IPS DF 4.7 (cell line): ENCODE results near the gene MDC1.

ENCODE experiments used
- DNase-seq: peaks from one replicate; pipeline ENCODE4 v3.0.0-alpha.2; 2013; ENCODE audit warnings: low spot score; ENCODE audit errors: extremely low read depth

MDC1 gene

GRCh38 chr6:30703821-30704220 lies 13.3 kb downstream of the MDC1 start:
- no peak for DNase-seq

DNA sequence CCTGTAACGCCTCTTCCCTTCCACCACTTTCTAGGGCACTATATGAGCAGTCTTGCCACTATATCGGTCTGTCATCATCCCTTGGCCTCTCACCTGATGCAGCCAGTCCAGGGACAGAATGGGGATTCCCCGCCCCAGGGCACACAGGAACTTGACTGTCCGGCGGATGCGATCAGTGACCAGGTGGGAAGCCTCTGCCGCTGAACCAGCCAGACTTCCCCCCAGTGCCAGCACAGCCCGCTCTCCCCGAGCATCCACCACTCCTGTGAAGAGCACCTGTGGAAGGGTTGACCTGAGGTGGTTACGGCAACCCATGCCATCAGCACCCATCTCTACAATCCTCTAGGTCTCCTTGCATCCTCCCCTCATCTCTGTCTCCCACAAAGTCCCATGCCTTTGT lies 14.1 kb downstream of the MDC1 start:
- DNase-seq: no peak

GRCh38 chr6:30700340-30700739 lies 16.7 kb downstream of the MDC1 start:
- DNase-seq: no peak

GRCh38 chr6:30696432-30696831 lies 20.6 kb downstream of the MDC1 start:
- DNase-seq: no peak

- DNase-seq: no peak
These were observed 25.8 kb downstream of the MDC1 start for GRCh38 chr6:30691208-30691847.

DNA sequence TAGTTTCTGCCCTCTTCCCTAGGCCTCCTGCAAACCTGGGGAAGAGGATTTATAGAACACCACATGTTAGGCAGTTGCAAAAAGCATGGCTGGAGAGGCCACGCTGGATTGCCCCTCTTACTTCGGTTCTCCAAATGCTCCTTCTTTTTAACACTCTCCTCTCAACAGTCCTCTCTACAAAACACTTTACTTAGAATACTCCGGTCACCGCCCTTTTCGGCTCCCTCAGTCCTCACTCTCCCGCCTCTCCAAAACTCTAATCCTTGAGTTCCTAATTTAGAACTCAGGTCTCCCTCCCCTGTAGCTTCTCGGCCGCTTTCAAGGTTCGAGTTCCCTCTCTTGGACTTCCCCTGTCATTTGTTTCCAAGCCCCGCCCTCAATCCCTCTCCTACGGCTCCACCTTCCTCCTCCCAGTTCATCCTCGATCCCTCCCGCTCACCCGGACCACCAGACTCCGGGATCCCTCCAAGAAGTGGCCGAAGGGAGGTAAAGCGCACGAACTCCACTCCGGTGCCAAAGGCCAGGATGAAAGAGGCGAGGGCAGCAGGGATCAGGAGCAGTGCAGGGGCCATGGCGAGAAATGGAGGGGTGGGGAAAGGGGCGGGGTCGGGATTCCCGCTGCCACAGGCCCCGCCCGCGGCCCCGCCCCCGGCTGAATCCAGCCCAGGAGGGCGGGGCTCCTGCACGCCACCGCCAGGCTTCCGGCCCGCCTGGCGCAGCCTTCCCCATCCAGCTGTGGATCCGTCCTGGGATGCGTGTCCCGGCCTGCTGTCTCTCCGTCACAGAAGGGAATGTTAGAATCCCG lies 26.5 kb downstream of the MDC1 start, which contains the start of gene NRM:
NRM (minus strand) TSS at position 582 of the 805 bp plus-strand sequence; CDS start at position 572, 10 bp downstream.
- DNase-seq: no peak

DNA sequence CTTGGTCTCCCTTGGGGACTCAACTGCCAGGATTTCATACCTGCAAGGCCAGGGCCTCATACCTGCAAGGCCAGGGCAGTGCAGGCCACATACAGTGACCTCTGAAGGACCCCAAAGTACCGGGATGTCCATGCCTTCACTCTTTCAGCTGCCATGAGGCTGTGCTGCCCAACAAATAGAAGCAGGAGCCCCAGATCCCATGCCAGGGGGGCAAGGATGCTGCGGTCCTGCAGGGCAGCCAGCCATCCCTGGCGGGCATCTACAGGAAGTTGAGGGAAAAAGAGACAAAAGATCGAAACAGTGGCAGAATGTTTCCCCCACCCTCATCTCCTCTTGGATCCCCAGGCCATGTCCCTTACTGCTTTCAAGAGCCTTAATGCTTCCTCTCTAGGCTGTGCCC lies 27.1 kb downstream of the MDC1 start:
- no peak for DNase-seq

- DNase-seq: no peak
These were observed 27.8 kb downstream of the MDC1 start for GRCh38 chr6:30689022-30689865.

- no peak for DNase-seq
These were observed 28.5 kb downstream of the MDC1 start for GRCh38 chr6:30688569-30688968.

- DNase-seq: no peak
These were observed 29.2 kb downstream of the MDC1 start for GRCh38 chr6:30687659-30688431.

- no peak for DNase-seq
These were observed 30.0 kb downstream of the MDC1 start for GRCh38 chr6:30686908-30687658.

DNA sequence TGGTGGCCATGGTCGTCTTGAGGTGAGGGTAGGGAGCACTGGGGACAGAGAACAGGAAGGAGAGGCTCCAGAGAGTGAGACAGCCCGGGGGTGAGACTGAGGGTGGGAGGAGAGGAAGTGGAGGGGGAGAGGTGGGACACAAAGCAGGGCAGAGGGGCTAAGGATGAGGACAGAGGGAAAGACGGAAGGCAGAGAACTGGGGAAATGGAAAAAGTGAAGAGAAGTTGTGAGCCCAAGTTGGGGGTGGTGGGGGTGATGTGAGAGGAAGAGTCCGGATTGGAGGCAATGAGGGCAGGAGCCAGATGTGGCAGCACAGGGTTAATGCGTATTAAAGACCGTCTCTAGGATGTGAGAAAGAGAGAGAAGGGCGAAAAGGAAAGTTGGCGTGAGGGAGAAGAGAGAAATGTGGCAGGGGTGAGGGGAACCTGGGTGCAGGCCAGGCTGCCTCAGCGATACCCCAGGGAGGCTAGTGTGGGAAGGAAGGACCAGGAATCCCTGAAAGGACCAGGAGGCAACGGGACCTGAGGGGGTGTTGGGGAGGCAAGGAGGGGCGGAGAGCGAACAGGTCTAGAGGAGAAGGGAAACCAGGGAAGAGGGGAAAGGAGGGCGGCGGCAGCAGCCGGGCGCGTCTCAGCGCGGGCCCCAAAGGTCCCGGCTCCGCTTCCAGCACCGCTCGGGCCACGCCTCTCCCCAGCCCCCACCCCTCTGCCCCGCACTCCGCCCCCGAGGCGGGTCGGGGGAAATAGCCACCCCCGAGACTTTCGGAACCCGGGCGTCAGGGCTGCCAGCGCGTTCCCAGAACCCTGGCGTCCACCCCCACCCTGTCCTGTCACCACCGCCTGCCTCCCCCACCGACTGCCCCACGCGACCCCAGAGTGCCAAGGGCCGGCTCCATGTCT lies 30.8 kb downstream of the MDC1 start, which contains the start of gene PPP1R18:
PPP1R18 (minus strand) TSS at position 637 of the 899 bp plus-strand sequence; CDS start at position 10, 627 bp downstream.
- DNase-seq: no peak

DNA sequence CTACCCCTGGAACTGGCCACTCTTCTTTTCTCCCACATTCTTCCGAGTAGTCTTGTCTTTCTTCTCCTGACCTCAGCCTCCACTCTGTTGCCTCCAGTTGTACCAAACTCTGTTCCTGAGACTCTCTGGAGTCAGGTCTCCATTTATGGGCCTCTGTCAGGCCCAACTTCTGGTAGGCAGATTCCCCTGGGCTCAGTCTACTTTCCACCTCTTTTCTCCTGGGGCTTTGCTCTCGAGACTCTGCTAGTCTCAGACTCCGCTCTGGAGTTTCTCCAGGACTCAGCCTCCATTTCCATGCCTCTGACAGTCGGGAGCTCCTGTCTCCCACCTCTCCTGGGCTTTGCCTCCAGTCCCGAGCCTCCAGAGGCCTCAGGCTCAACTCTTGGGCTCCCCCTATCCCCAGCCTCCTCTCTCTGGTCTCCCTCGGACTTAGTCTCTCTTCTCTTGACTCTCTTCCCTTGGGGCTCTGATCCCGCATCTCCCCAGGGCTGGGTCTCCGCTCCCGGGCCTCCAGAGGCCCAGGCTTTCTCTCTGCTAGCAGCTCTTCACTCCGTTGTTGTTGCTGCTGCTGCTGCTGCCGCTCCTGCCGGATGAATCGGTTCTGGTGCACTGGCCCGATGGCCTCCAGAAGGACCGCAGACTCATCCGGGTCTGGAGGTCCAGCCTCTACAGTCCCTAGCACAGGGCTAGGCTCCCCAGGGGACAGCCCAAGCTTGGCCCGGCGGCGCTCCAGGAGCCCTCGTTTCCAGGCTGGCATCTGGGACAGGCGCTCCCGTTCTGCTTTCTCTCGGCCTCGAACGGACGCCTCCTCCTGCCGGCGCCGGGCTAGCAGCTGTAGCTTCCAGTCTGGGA lies 31.7 kb downstream of the MDC1 start:
- no peak for DNase-seq

GRCh38 chr6:30684386-30685156 lies 32.5 kb downstream of the MDC1 start:
- DNase-seq: no peak

- DNase-seq: no peak
These were observed 33.1 kb downstream of the MDC1 start for GRCh38 chr6:30683980-30684338.

- no peak for DNase-seq
These were observed 33.7 kb downstream of the MDC1 start for GRCh38 chr6:30683183-30683979.
